NT2/D1 (cell line): ENCODE results near the gene FAM72D.
"Not testable (repeated sequence)": the region's sequence is repeated elsewhere in the genome, so short reads cannot be mapped to it uniquely, and the experiment has no call there.

Experiments used
- YY1 ChIP-seq: IDR thresholded peaks from 2 replicates; pipeline ENCODE4 v1.6.1; 2011; ENCODE audit not compliant: insufficient read length, insufficient read depth
- ZNF274 ChIP-seq: IDR thresholded peaks from 2 replicates; pipeline ENCODE4 v1.6.1; 2011; ENCODE audit warnings: mild to moderate bottlenecking, low read depth, low read length

DNA sequence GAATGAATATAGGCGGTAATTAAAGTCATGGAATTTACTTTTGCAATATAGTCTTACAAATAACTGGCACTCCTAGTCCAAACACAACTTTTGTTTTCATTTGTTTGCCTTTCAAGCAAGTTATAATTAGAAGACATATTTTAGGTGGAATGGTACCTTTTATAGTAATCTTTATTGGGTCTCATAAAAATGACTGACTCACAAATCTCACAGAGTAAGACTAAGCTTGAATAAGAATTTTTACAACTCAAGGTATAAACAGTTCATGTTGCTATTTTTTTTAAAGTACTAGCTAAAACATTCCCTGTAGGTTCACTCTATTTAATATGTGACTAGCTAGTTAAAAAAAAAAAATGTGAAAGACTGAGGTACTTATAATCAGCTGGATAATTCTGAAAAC lies 6.0 kb downstream of the FAM72D start:
- TF ChIP-seq YY1, ZNF274: not testable (repeated sequence)
